Kidney epithelial cell (primary cell): ENCODE results near the gene PATJ. TPM values are rescaled to one million over a fixed set of nuclear protein-coding genes. Genes with fewer than 3 reads are reported as not detected.
"Not testable (repeated sequence)": the region's sequence is repeated elsewhere in the genome, so short reads cannot be mapped to it uniquely, and the experiment has no call there.

Experiments
- DNase-seq: peaks from one replicate; pipeline ENCODE4 v3.0.0-alpha.2; 2010; ENCODE audit warnings: low read depth
- H3K27me3 ChIP-seq: 2 replicates; pipeline ENCODE4 v1.6.0; 2011; ENCODE audit warnings: low read length; ENCODE audit not compliant: control insufficient read depth, insufficient read depth
- H3K36me3 ChIP-seq: 2 replicates; pipeline ENCODE4 v1.5.1; 2011; ENCODE audit warnings: low read length; ENCODE audit not compliant: control insufficient read depth, insufficient read depth
- H3K4me3 ChIP-seq: 2 replicates; pipeline ENCODE4 v1.5.1; 2011; ENCODE audit warnings: low read depth, mild to moderate bottlenecking, control low read depth, low read length
- CTCF ChIP-seq: IDR thresholded peaks from 2 replicates; pipeline ENCODE4 v1.5.1; 2011; ENCODE audit warnings: mild to moderate bottlenecking, moderate library complexity, low read length, control low read depth, inconsistent platforms; ENCODE audit not compliant: insufficient read depth, poor library complexity, severe bottlenecking
- total RNA-seq: library from RNA; depleted of rRNA; stranded (reverse); fragments of >200 nt; gene quantifications from 2 replicates; pipeline ENCODE4 v1.2.3, GENCODE V29; 2015

Gene PATJ
- total RNA-seq, 1 donor from 2014 or later = 27.1 TPM

GRCh38 chr1:62213075-62213914, 471.0 kb downstream of the PATJ start:
- no peak for TF ChIP-seq CTCF
- Histone ChIP-seq H3K36me3 (no peaks in the 10 kb centered on the region), H3K27me3 (no peaks in the 10 kb centered on the region), H3K4me3 (no peak overlapping the region)
- no peak for DNase-seq

- H3K4me3 ChIP-seq = no peak overlapping the region
- no peaks in the 10 kb centered on the region for H3K27me3 ChIP-seq
- H3K36me3 ChIP-seq = no peaks in the 10 kb centered on the region
- DNase-seq = no peak
- TF ChIP-seq CTCF = no peak
Observed at GRCh38 chr1:62218604-62219003, 476.3 kb downstream of the PATJ start.

GRCh38 chr1:62220456-62220855, 478.2 kb downstream of the PATJ start:
- H3K4me3 ChIP-seq, DNase-seq, H3K36me3 ChIP-seq, H3K27me3 ChIP-seq: not testable (repeated sequence)

GRCh38 chr1:62221171-62221570, 478.9 kb downstream of the PATJ start:
- TF ChIP-seq CTCF = no peak
- H3K4me3 ChIP-seq = no peak overlapping the region
- no peaks in the 10 kb centered on the region for H3K27me3 ChIP-seq
- no peak for DNase-seq
- H3K36me3 ChIP-seq = no peaks in the 10 kb centered on the region

- no peak for TF ChIP-seq CTCF
- H3K27me3 ChIP-seq = no peaks in the 10 kb centered on the region
- H3K36me3 ChIP-seq = no peaks in the 10 kb centered on the region
- no peak overlapping the region for H3K4me3 ChIP-seq
- DNase-seq = no peak
Observed at GRCh38 chr1:62222321-62222720, 480.0 kb downstream of the PATJ start.

GRCh38 chr1:62224182-62224581, 481.9 kb downstream of the PATJ start:
- no peak for TF ChIP-seq CTCF
- no peaks in the 10 kb centered on the region for H3K36me3 ChIP-seq
- no peak for DNase-seq
- H3K27me3 ChIP-seq = no peaks in the 10 kb centered on the region
- no peak overlapping the region for H3K4me3 ChIP-seq
